Measurements from ENCODE around the gene MUS81. TPM values are rescaled to one million over a fixed set of nuclear protein-coding genes. Genes with fewer than 3 reads are reported as not detected.

Gene MUS81
- total and polyA plus RNA-seq, 9 of the 15 experiments (the other 6 are each of a cell fraction or from before 2014, with no cell fraction given): 13.4 to 118 (median 53.7) TPM

- TF ChIP-seq, protein P1, sequence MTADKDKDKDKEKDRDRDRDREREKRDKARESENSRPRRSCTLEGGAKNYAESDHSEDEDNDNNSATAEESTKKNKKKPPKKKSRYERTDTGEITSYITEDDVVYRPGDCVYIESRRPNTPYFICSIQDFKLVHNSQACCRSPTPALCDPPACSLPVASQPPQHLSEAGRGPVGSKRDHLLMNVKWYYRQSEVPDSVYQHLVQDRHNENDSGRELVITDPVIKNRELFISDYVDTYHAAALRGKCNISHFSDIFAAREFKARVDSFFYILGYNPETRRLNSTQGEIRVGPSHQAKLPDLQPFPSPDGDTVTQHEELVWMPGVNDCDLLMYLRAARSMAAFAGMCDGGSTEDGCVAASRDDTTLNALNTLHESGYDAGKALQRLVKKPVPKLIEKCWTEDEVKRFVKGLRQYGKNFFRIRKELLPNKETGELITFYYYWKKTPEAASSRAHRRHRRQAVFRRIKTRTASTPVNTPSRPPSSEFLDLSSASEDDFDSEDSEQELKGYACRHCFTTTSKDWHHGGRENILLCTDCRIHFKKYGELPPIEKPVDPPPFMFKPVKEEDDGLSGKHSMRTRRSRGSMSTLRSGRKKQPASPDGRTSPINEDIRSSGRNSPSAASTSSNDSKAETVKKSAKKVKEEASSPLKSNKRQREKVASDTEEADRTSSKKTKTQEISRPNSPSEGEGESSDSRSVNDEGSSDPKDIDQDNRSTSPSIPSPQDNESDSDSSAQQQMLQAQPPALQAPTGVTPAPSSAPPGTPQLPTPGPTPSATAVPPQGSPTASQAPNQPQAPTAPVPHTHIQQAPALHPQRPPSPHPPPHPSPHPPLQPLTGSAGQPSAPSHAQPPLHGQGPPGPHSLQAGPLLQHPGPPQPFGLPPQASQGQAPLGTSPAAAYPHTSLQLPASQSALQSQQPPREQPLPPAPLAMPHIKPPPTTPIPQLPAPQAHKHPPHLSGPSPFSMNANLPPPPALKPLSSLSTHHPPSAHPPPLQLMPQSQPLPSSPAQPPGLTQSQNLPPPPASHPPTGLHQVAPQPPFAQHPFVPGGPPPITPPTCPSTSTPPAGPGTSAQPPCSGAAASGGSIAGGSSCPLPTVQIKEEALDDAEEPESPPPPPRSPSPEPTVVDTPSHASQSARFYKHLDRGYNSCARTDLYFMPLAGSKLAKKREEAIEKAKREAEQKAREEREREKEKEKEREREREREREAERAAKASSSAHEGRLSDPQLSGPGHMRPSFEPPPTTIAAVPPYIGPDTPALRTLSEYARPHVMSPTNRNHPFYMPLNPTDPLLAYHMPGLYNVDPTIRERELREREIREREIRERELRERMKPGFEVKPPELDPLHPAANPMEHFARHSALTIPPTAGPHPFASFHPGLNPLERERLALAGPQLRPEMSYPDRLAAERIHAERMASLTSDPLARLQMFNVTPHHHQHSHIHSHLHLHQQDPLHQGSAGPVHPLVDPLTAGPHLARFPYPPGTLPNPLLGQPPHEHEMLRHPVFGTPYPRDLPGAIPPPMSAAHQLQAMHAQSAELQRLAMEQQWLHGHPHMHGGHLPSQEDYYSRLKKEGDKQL (CRISPR knock-in tag; IDR thresholded peaks at IDR 0.05; ENCODE audit: borderline replicate concordance): 0 out of 2 replicates have a peak, but pooled peaks have one; percentile 81
- 0 out of 2 replicates have a peak, but pooled peaks have one; percentile 13 for TF ChIP-seq BCOR (IDR thresholded peaks at IDR 0.05)
- TF ChIP-seq ARID1B (IDR thresholded peaks at IDR 0.05): peak; percentile 8; the same call in 1 of the 2 replicates
- TF ChIP-seq ZNF384 (IDR thresholded peaks at IDR 0.05; ENCODE audit: low read depth, low read length): peak; percentile 27
- TF ChIP-seq SOX6 (IDR thresholded peaks at IDR 0.05): 0 out of 2 replicates have a peak, but pooled peaks have one; percentile 32
- TF ChIP-seq TFAM (CRISPR knock-in tag; conservative IDR thresholded peaks at IDR 0.05): no peak
- TF ChIP-seq, protein P2, sequence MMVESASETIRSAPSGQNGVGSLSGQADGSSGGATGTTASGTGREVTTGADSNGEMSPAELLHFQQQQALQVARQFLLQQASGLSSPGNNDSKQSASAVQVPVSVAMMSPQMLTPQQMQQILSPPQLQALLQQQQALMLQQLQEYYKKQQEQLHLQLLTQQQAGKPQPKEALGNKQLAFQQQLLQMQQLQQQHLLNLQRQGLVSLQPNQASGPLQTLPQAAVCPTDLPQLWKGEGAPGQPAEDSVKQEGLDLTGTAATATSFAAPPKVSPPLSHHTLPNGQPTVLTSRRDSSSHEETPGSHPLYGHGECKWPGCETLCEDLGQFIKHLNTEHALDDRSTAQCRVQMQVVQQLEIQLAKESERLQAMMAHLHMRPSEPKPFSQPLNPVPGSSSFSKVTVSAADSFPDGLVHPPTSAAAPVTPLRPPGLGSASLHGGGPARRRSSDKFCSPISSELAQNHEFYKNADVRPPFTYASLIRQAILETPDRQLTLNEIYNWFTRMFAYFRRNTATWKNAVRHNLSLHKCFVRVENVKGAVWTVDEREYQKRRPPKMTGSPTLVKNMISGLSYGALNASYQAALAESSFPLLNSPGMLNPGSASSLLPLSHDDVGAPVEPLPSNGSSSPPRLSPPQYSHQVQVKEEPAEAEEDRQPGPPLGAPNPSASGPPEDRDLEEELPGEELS (CRISPR knock-in tag; IDR thresholded peaks at IDR 0.05; ENCODE audit: borderline replicate concordance): no peak; the same call in 1 of the 2 replicates
- no peak for TF ChIP-seq SMARCE1 (IDR thresholded peaks at IDR 0.05)
- TF ChIP-seq ZNF431 (CRISPR knock-in tag; IDR thresholded peaks at IDR 0.05): 0 out of 2 replicates have a peak, but pooled peaks have one; percentile 45
- TF ChIP-seq ZNF224 (CRISPR knock-in tag; IDR thresholded peaks at IDR 0.05): no peak
- TF ChIP-seq HNRNPL (IDR thresholded peaks at IDR 0.05; ENCODE audit: low read depth, low read length): no peak
- peak; percentile 74; the same call in 1 of the 2 replicates for TF ChIP-seq MBD2 (IDR thresholded peaks at IDR 0.05; ENCODE audit: borderline replicate concordance, low read depth)
- TF ChIP-seq, protein P3, sequence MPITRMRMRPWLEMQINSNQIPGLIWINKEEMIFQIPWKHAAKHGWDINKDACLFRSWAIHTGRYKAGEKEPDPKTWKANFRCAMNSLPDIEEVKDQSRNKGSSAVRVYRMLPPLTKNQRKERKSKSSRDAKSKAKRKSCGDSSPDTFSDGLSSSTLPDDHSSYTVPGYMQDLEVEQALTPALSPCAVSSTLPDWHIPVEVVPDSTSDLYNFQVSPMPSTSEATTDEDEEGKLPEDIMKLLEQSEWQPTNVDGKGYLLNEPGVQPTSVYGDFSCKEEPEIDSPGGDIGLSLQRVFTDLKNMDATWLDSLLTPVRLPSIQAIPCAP (CRISPR knock-in tag; IDR thresholded peaks at IDR 0.05; ENCODE audit: borderline replicate concordance): no peak
- peak; percentile 37 for TF ChIP-seq KAT2B (IDR thresholded peaks at IDR 0.05; ENCODE audit: low read depth, low read length)
- TF ChIP-seq, protein P4, sequence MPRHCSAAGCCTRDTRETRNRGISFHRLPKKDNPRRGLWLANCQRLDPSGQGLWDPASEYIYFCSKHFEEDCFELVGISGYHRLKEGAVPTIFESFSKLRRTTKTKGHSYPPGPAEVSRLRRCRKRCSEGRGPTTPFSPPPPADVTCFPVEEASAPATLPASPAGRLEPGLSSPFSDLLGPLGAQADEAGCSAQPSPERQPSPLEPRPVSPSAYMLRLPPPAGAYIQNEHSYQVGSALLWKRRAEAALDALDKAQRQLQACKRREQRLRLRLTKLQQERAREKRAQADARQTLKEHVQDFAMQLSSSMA (CRISPR knock-in tag; IDR thresholded peaks at IDR 0.05): peak; percentile 17; the same call in 1 of the 2 replicates
- peak; percentile 91 for TF ChIP-seq POLR2AphosphoS5 (IDR thresholded peaks at IDR 0.05; ENCODE audit: control insufficient read depth, insufficient read depth, low read depth, low read length)
- TF ChIP-seq ZNF239 (CRISPR knock-in tag; IDR thresholded peaks at IDR 0.05): no peak
- TF ChIP-seq CBFB (CRISPR knock-in tag; IDR thresholded peaks at IDR 0.05): peak; percentile 76; the same call in 1 of the 2 replicates
- TF ChIP-seq ZNF766 (CRISPR knock-in tag; conservative IDR thresholded peaks at IDR 0.05): peak; percentile 43; the same call in 1 of the 2 replicates
- TF ChIP-seq OTX1 (CRISPR knock-in tag; IDR thresholded peaks at IDR 0.05): no peak
These were observed 28.1 kb downstream of the MUS81 start, which contains the start of gene FIBP (continued) for GRCh38 chr11:65888163-65888814.
